ENCODE measurements around the gene XPNPEP2. TPM values are rescaled to one million over a fixed set of nuclear protein-coding genes. Genes with fewer than 3 reads are reported as not detected.

XPNPEP2 gene
- polyA plus RNA-seq, 4 donors: 14.6 to 52.9 (median 44.8) TPM

DNA sequence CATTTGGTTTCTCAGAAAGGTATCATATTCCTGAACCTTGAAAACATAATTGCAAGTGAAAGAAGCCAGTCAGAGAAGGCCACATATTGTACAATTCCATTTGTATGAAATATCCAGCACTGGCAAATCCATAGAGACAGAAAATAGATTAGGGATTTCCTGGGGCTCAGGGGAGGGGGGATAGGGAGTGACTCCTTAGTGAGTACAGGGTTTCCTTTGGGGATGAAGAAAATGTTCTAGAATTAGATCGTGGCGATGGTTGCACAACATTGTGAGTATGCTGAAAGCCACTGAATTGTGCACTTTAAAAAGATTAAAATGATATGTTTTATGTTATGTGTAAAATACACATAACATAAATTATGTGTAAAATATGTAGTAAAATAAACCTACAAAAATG is 10.3 kb downstream of the XPNPEP2 start:
- no peak for DNase-seq (ENCODE audit: low read depth in 4 of 4, low spot score in 3 of 4)

DNA sequence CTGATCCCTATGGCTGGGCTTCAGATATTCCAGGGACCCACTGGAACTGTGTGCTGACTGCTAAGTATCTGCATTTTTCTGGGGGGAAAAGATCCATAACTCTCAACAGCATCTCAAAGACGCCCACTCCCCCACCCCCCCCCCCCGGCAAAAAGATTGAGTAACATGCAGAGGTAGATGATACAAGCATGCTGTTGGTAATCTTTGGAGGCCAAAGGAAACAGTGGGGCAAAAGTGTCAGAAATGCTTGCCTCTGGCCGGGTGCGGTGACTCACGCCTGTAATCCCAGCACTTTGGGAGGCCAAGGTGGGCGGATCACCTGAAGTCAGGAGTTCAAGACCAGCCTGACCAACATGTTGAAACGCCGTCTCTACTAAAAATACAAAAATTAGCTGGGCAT is 12.2 kb downstream of the XPNPEP2 start:
- no peak for DNase-seq (ENCODE audit: low read depth in 4 of 4, low spot score in 3 of 4)

DNA sequence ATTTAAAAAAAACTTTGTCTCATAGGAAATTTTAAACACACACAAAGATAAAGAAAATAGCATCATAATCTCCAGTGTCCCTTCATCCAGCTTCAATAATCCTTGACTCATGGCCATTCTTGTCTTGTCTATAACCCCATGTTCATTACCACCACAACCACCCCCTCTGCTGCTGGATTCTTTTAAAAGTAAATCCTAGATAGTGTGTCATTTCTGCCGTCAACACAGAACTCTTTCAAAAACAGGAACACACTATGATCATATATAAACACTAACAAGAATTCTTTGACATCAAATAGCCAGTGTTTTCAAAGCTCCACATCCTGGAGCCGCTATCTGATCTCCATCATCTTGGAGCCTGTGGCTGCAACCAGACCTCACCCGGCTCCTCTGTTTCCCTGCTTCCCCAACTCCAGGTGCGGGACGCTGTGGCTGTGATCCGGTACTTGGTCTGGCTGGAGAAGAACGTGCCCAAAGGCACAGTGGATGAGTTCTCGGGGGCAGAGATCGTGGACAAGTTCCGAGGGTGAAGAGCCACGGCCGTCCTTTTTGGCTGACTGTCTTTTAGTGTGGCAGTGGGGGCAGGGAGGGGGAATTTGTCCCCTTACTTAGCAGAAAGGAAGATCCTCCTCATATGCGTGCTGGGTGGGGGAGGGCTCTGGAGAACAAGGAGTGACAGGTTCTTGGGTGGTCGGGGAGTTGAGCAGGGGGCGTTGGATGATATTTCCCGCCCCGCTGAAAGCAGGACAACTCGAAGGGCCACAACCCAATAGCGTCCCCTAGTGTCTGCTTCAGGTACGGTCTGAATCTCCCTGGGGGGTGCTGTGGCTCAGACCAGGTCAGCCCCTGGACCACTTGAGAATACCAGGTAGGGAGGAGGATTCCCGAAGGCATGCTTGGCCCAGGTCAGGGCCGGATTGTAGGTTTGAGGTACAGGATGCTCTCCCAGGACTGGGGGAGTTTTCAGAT is 15.6 kb downstream of the XPNPEP2 start:
- no peak for DNase-seq (ENCODE audit: low read depth in 4 of 4, low spot score in 3 of 4)

DNA sequence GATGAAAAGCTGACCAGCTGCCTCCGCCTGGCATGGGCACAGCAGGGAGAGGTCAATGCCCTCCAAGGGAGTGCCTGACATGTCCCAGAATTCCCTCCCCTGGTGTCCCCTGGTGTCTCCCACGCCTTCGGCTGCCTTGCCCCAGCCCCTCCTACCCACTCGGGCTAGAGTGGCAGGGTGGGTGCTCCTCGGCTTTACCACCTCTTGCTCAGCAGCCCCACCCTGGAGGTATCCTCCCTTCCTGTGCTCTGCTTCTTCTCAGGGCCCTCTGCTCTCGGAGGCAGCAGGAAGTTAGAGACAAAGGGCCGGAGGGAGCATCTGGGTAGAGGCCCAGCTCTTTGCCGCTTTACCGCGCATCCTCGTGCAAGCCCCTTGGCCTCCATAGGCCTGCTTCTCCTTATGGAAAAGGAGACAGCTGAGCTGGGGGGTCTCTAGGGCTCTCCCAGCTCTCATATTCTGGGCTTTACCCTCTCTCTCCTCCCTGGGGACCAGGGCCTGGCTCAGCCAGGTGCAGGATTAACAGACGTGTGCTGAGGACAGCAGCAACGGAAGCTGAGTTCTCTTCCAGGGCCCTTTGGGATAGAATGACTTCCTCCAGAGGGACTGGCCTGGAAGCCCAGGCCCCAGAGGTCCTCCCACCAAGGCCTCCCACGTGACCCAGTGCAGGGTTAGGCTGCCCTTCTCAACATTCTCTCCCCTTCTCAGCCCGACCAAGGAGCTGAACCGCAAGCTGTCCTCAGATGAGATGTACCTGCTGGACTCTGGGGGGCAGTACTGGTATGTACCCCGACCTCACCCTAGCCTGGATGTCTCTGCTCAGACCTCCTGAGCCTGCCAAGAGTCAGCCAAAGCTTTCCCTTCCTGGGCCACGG is 17.2 kb downstream of the XPNPEP2 start:
- no peak for DNase-seq (ENCODE audit: low read depth in 4 of 4, low spot score in 3 of 4)

DNA sequence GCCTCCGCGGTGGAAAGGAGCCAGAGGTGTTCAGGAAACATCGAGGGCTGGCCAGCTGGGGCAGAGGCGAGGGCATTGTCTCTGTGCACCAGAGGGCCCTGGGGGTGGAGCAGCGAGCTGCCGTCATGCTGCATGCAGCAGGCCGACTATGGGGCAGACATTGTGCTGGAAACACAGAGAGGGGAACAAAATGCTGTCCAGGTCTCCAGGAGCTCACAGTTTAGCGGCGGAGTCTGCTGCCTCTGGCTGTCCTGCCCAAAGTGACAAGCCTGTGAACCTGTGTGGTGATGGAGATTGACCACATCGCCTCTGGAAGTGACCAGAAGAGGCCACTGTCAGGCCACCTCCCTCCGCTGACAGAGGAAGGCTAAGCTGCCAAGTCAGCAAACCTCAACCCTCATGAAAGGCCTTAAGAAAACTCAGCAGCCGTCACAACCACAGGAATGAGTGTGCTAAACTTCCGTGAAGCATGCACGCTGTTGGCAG is 20.8 kb downstream of the XPNPEP2 start:
- no peak for DNase-seq (ENCODE audit: low read depth in 4 of 4, low spot score in 3 of 4)

DNA sequence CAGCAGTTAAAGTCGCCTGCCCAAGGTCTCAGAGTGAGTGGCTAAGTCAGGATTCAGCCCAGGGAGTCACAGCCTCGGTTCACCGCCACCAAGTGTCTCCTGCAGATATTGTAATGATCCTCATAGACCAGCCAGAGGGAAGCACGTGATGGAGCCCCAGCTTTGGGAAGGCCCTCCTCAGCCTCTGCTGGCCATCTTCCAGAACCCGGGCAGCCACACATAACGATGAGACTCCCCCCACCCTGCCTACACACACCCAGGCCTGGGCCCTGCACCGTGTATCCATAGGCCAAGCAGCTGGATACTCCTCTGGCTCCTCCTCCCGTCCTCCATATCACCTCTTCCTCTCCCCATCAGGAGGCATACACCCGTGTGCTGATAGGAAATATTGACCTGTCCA is 21.4 kb downstream of the XPNPEP2 start:
- DNase-seq (ENCODE audit: low read depth in 4 of 4, low spot score in 3 of 4): no peak

DNA sequence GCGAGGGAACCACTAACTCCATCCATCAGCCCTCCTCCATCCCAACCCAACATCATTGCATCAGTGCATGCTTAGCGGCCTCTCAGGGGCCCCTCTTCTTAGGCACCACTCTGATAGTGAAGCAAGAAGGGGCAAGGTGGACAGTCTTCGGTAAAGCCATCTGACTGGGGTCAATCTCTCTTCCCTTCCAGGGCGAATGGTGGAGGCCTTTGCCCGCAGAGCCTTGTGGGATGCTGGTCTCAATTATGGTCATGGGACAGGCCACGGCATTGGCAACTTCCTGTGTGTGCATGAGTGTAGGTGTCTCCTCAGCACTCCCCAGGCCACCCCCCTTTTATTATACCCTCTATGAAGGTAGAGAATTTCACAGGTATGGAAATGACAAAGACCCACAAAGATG is 22.2 kb downstream of the XPNPEP2 start:
- DNase-seq (ENCODE audit: low read depth in 4 of 4, low spot score in 3 of 4): no peak

DNA sequence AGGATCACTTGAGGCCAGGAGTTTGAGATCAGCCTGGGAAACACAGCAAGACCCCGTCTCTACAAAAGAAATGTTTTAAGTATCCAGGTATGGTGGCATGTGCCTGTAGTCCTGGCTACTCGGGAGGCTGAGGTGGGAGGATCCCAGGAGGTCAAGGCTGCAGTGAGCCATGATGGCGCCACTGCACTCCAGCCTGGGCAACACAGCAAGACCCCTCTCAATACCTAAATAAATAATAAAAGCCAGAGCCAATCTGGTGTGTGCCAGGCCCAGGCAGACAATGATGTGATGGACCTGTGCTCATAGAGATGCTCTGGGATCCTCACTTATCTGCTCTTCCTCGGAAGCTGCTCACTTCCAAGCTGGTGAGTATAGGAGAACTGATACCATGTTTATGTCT is 22.8 kb downstream of the XPNPEP2 start:
- DNase-seq (ENCODE audit: low read depth in 4 of 4, low spot score in 3 of 4): no peak

DNA sequence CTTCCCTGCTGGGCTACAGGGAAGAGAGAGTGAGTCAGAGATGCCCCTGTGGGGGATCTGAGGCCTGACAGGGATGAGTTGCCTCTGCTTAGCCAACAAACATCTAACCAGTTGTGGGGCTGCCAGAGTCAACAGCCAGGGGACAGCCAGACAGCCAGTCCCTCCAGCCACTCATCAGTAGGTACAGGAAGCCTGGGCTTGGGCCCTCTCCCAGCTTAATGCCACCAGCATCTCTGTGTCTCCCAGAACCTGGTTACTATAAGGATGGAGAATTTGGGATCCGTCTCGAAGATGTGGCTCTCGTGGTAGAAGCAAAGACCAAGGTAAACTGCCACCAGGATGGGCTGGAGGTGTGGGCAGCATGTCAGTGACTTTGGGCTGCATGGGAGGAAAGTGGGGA is 23.7 kb downstream of the XPNPEP2 start:
- DNase-seq (ENCODE audit: low read depth in 4 of 4, low spot score in 3 of 4): no peak

DNA sequence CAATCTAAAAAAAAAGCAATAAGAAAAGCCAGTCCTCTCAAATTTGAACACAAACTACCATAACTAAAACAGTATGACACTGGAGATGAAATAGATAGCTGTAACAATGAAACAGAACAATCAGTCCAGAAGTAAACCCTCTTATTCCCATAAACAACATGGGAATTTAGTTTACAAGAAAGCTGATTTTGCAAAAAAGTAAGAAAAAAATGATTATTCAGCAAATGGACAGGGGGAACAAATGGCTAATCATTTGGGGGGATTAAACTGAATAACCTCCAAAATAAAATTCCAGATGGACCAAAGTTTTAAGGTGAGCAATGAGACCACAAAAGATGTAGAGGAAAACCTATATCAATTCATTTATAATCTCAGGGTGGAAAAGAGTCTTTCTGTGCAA is 24.9 kb downstream of the XPNPEP2 start:
- DNase-seq (ENCODE audit: low read depth in 4 of 4, low spot score in 3 of 4): no peak

DNA sequence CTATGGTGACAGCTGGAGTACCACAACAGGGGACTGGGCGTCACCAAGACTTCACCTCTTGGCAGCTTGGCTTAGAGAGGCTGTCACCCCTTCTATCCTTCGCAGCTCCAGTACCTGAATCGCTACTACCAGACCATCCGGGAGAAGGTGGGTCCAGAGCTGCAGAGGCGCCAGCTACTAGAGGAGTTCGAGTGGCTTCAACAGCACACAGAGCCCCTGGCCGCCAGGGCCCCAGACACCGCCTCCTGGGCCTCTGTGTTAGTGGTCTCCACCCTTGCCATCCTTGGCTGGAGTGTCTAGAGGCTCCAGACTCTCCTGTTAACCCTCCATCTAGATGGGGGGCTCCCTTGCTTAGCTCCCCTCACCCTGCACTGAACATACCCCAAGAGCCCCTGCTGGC is 29.4 kb downstream of the XPNPEP2 start:
- DNase-seq (ENCODE audit: low read depth in 4 of 4, low spot score in 3 of 4): no peak

DNA sequence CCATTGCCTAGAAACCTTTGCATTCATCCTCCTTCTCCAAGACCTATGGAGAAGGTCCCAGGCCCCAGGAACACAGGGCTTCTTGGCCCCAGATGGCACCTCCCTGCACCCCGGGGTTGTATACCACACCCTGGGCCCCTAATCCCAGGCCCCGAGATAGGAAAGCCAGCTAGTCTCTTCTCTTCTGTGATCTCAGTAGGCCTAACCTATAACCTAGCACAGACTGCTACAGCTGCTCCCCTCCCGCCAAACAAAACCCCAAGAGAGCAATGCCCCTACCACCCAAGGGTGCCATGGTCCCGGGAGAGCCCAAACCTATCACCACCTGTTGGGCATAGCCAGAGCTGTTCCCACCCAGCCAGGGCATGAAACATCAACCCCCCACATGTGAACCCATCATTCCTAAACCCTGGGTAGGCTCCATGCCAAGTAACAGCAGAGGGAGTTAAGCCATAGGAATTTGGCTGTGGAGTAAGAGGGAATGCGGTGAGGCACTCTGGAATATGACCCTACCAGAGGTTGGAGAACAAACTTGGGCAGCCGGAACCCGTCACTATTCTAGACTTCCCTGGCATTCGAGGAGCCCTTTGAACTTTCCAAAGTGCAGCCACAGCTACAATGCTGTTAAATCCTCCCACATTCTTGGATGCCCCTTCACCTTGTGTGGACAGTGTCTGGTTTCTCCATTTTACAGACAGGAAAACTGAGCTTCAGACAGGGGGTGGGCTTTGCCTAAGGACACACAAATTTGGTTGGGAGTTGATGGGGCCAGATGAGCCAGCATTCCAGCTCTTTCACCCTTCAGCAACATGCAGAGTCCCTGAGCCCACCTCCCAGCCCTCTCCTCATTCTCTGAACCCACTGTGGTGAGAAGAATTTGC is 30.0 kb downstream of the XPNPEP2 start:
- no peak for DNase-seq (ENCODE audit: low read depth in 4 of 4, low spot score in 3 of 4)

DNA sequence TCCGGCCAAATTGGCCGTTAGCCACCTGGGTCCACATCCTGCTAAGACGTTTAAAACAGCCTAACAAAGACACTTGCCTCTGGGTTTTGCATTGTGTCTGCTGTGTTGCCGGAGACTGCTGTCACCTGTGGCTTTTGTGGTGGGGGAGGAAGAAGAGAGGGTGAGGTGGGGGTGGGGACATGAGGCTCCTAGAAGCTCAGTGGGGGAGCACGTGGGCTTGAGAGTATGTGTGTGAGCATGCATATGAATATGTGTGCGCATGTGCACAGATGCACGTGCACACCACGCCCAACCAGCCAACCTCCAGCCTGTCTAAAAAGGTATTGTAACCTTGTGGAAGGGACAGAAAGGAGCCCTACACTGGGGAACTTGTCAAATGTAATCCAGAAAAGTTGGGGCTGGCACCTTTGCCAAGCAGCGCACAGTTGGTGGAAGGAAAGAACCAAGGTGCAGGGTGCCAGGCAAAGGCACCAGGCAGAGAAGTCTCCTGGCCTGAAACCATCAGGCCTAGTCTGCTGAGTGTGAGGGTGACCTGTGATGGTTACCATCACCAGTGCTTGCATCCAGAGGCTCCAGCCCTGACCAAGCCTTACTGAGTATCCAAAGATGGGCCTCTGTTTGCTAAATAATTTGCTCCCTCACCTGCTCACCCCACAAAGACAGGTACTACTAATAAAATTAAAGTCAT is 30.8 kb downstream of the XPNPEP2 start:
- DNase-seq (ENCODE audit: low read depth in 4 of 4, low spot score in 3 of 4): no peak

DNA sequence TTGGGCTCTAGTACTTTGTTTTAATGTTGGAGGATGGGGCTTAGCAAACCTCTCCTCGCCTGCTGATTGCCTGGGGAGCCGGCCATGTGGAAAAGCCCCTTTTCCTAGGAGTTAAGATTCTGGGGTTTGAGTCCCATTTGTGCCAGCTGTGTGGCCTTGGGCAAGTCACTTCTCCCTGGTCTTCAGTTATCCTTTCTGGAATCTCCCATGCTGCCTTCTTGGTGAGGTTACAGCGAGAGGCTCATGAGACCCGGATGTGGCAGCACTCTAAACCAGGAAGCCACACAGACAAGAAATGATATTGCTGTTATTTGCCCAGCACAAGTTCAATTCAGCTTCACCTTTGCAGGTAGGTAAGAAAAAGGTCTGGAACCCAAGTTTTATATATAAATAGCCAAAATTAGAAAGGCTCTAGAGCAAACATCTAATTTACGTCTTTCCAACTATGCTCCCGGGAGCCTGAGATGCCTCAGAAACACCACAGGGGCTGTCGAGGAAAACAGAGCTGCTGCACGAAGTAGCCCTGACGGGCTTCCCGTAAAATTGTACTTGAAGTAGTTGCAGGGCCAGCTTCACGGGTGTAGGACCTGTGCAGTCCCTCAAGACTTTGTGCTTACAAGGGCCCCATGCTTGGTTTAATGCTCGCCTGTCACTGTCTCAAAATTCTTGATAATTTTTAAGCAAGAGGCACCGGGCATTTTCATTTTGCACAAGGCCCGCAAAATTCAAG is 32.7 kb downstream of the XPNPEP2 start:
- no peak for DNase-seq (ENCODE audit: low read depth in 4 of 4, low spot score in 3 of 4)

DNA sequence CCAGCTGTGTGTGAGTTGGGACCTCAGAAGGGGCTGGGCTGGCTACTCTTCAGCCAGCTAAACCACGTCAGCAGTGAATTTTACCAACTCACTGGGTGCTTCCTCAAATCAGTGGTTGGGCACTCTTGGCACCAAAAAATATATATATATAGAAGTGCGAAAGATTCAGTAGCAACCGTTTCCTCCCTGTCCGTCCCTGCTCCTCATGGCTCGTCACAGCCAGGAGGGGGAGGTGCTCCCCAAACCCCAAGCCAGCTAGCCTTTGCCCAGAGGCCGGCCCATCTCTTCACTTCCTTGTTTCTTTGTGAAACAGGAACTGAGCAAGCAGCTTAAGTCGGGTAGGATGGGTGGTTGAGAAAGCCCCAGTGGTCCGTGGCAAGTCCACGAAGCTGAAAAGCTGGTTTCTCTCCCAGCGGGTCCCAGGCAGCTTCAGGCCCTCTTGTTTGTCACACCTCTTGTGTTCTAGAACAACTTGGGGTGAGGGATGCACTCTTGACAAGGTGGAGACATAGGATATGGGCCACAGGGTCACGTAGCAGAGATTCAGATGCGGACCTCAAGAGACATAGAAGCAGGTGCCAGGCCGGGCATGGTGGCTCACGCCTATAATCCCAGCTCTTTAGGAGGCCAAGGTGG is 34.1 kb downstream of the XPNPEP2 start:
- no peak for DNase-seq (ENCODE audit: low read depth in 4 of 4, low spot score in 3 of 4)

DNA sequence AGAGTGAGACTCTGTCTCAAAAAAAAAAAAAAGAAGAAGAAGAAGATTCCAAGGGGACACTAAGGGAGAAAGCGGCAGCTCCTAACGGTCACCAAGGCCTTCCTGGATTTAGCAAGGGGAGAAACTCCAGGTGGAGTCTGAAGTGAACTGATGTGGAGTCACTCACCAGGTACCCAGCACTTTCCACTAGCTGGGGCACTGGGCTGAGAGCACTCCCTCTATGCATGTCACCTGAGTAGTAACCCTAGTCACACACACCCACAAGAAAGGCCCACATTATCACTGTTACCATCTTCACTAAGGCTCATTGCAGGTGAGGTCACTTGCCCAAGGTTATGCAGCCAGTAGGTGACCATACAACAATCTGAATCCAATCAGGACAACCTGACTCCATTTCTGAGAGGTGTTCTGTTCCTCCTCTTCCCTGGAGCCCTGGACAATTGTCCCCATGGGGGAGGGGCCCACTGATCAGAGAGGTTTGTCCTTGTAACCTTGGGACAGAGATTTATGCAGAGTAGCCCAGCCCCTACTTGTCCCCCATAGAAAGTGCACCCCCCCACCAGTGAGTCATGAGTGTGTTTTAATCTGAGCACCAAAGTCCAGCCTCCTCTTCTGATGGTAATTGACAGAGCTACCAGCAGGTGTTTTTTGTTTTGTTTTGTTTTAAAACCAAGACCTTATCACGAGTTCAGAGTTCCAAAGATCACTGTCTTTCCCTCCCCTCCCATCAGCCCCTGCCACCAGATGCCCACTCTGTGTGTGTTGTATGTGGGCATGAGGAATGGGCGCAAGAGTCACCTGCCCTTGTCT is 35.1 kb downstream of the XPNPEP2 start:
- no peak for DNase-seq (ENCODE audit: low read depth in 4 of 4, low spot score in 3 of 4)

DNA sequence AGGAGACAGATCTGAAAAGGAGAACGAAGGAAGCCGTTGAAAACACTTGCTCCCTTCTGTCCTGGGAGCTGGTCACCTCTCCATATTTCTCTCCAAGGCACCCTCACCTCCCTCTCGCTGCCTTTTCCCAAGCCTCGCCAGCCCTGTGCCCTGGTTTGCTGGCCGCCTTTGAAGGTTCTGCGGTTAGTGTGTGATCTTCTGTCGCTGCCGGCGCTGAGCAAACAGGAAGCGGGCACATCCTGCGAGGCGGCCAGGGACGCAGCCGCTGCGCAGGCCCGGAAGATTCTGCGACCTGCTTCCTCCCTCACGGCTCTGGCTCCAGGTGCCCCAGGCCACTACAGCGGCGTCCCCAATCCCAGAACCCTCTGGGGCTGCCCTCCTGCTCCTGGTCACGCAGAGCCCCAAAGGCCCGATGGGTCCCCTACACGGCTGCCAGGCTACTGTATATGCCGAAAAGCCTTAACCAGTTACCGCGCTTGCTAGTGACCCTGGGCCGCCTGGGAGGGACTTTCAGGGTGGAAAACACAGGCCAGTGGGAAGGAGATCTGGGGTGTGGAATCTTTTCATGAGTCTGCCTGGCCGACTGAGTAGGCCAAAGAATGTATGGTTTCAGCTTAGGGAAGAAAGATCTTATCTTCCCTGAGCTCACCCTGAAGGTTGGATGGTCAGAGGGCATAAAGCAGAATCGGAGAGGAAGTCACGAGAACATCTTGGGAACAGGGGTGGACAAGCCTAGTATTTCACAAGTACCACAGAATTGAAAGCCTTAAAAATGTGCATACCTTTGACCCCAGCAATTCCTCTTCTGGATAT is 38.6 kb downstream of the XPNPEP2 start:
- DNase-seq (ENCODE audit: low read depth in 4 of 4, low spot score in 3 of 4): no peak

Data from left renal pelvis (tissue), 4 donors.